ENCODE data around the gene CCDC91.

- no peak for TF ChIP-seq BCL6B (tag by site-specific recombination; IDR thresholded peaks at IDR 0.05)
- no peak for TF ChIP-seq ZBTB17 (tag by site-specific recombination; IDR thresholded peaks at IDR 0.05)
- no peak for TF ChIP-seq YY1 (tag by site-specific recombination; IDR thresholded peaks at IDR 0.05)
- no peak for TF ChIP-seq CTCF (tag by site-specific recombination; IDR thresholded peaks at IDR 0.05)
- no peak for TF ChIP-seq ZNF610 (tag by site-specific recombination; IDR thresholded peaks at IDR 0.05; ENCODE audit: borderline replicate concordance)
- no peak for TF ChIP-seq ZNF174 (tag by site-specific recombination; IDR thresholded peaks at IDR 0.05)
- no peak for TF ChIP-seq GFI1B (tag by site-specific recombination; IDR thresholded peaks at IDR 0.05)
- TF ChIP-seq ZNF792 (tag by site-specific recombination; IDR thresholded peaks at IDR 0.05) = no peak
- no peak for TF ChIP-seq ZNF843 (tag by site-specific recombination; IDR thresholded peaks at IDR 0.05)
- TF ChIP-seq ZNF513 (tag by site-specific recombination; IDR thresholded peaks at IDR 0.05) = no peak
Measured at GRCh38 chr12:28507033-28507432, 316.8 kb downstream of the CCDC91 start.

All from HEK293 (cell line).